GM12872 (cell line): Measurements from ENCODE around the gene MAPK8IP1.

Source experiments
- CTCF ChIP-seq: IDR thresholded peaks from 3 replicates; pipeline ENCODE4 v1.5.1; 2011; ENCODE audit warnings: low read depth, mild to moderate bottlenecking, low read length, moderate library complexity; ENCODE audit not compliant: insufficient read depth

Gene MAPK8IP1

GRCh38 chr11:45930031-45930794, 44.8 kb downstream of the MAPK8IP1 start:
- TF ChIP-seq CTCF: no peak

- TF ChIP-seq CTCF: no peak
Observed at GRCh38 chr11:45930951-45931570, 45.6 kb downstream of the MAPK8IP1 start.

- TF ChIP-seq CTCF: no peak
Observed at GRCh38 chr11:45931739-45932138, 46.3 kb downstream of the MAPK8IP1 start.

- TF ChIP-seq CTCF: no peak
Observed at GRCh38 chr11:45932217-45932616, 46.8 kb downstream of the MAPK8IP1 start.

GRCh38 chr11:45933131-45933831, 47.8 kb downstream of the MAPK8IP1 start:
- no peak for TF ChIP-seq CTCF

GRCh38 chr11:45933846-45934579, 48.6 kb downstream of the MAPK8IP1 start:
- no peak for TF ChIP-seq CTCF

GRCh38 chr11:45934580-45935318, 49.3 kb downstream of the MAPK8IP1 start:
- TF ChIP-seq CTCF: no peak
